Ovary (tissue), 9 donors: ENCODE measurements around the gene PIAS2. TPM values are rescaled to one million over a fixed set of nuclear protein-coding genes. Genes with fewer than 3 reads are reported as not detected.
"Not testable (repeated sequence)": the region's sequence is repeated elsewhere in the genome, so short reads cannot be mapped to it uniquely, and the experiment has no call there.

ENCODE experiments used
- DNase-seq, 5 donors: peaks; one replicate each; pipeline ENCODE4 v3.0.0-alpha.2; 2019 to 2020
- H3K27ac ChIP-seq, 2 donors: fragments of 200-600 bp; one replicate each; pipeline versions ENCODE4 v1.5.1 to v1.8.0; 2019 to 2022
- H3K27me3 ChIP-seq: fragments of 200-600 bp; one replicate; pipeline ENCODE4 v1.8.0; 2022
- H3K36me3 ChIP-seq: fragments of 200-600 bp; sonication (generic); one replicate; pipeline ENCODE4 v1.5.1; 2019
- H3K4me1 ChIP-seq: one replicate; pipeline ENCODE4 v1.8.1; 2013; ENCODE audit warnings: mild to moderate bottlenecking, moderate library complexity; ENCODE audit not compliant: insufficient read depth
- H3K4me3 ChIP-seq: fragments of 200-600 bp; sonication (generic); one replicate; pipeline ENCODE4 v1.5.1; 2017
- H3K9me3 ChIP-seq, 2 donors: fragments of 200-600 bp in 1 of 2; sonication (generic) in 1 of 2; one replicate each; pipeline versions ENCODE4 v1.5.1 to v1.8.1; 2013 to 2019; ENCODE audit warnings: mild to moderate bottlenecking in 1 of 2, moderate library complexity in 1 of 2
- CTCF ChIP-seq, 3 donors: fragments of 450-650 bp in 2 of 3; fragments of 200-600 bp in 1 of 3; IDR thresholded peaks; one replicate each; pipeline versions ENCODE4 v1.5.1 to v1.8.0; 2016 to 2022; ENCODE audit warnings: antibody characterized with exemption in 3 of 3, mild to moderate bottlenecking in 1 of 3
- EP300 ChIP-seq: sonication (generic); formaldehyde crosslinking; IDR thresholded peaks from one replicate; pipeline ENCODE4 v1.6.1; 2017; ENCODE audit warnings: antibody characterized with exemption
- POLR2A ChIP-seq: fragments of 450-650 bp; IDR thresholded peaks from one replicate; pipeline ENCODE4 v1.6.1; 2017; ENCODE audit warnings: antibody characterized with exemption, mild to moderate bottlenecking, moderate library complexity
- WGBS, 3 donors: extraction: QIAGEN DNeasy Blood & Tissue Kit in 1 of 3; methylation state at CpG; one replicate each; pipeline versions ENCODE4 v1.1.5 to v1.1.7; 2013 to 2017; 5-methylcytosine and 5-hydroxymethylcytosine counted together
- intact Hi-C, 4 donors: fragments of 100-400 bp; cut with DNase I; formaldehyde crosslinking; loops; one replicate each; pipeline versions ENCODE4 v1.11.0 to v1.15.1; 2022 to 2023
- polyA plus RNA-seq, 2 donors: library from polyadenylated mRNA; stranded (reverse); fragments of 200-250 nt in 1 of 2; fragments of 350-450 nt in 1 of 2; fragmentation: Illumina TruSeq in 1 of 2; extraction: RNeasy Lipid Tissue Mini Kit (QIAGEN cat#74804) in 1 of 2; gene quantifications; one replicate each; pipeline ENCODE4 v1.2.3, GENCODE V29; 2013 to 2014
- total RNA-seq, 7 donors: library from RNA; depleted of rRNA in 2 of 7; stranded (reverse); fragments of >200 nt in 2 of 7; fragmentation: NEBNext Ultra II Directional in 3 of 7; extraction: Animal tissue kit (Norgen Biotek cat#: 25700) in 3 of 7; gene quantifications; one replicate each; pipeline versions ENCODE4 v1.1.0 to v1.2.4, GENCODE V29; 2016 to 2023
- donor health status: DM: no; HTN: no; CAD: no; lungs with moderate emphysema.
- donor health status: DM: no; HTN: no; CAD: no.
- donor health status: Bipolar disorder and iron deficiency.
- donor health status: DM: yes; HTN: yes; CAD: no.
- donor health status: DM: no; HTN: no; CAD: no.
- donor health status: DM: yes; HTN: yes; CAD: no.

Gene PIAS2
- total and polyA plus RNA-seq, 9 donors = 5.1 to 41.3 (median 34.4) TPM

GRCh38 chr18:46832849-46833248 lies 84.5 kb downstream of the PIAS2 start:
- TF ChIP-seq POLR2A (no peak), CTCF (IDR thresholded peaks at IDR 0.05) (no peak)
- H3K36me3 ChIP-seq = no peaks in the 10 kb centered on the region
- H3K27me3 ChIP-seq = no peaks in the 10 kb centered on the region
- H3K4me1 ChIP-seq = no peaks in the 10 kb centered on the region
- intact Hi-C loops = no loop called here
- DNase-seq = no peak
- no peaks in the 10 kb centered on the region for H3K9me3 ChIP-seq
- WGBS, 3 donors = 94 to 96% (median 96%) methylated on average over 2 of the region's 2 CpGs
- H3K27ac ChIP-seq = no peak overlapping the region
- no peak overlapping the region for H3K4me3 ChIP-seq

GRCh38 chr18:46832422-46832821 lies 84.9 kb downstream of the PIAS2 start:
- DNase-seq, H3K9me3 ChIP-seq, H3K36me3 ChIP-seq, H3K27me3 ChIP-seq, H3K27ac ChIP-seq, H3K4me3 ChIP-seq, H3K4me1 ChIP-seq, intact Hi-C loops: not testable (repeated sequence)
- 94 to 97% (median 97%) methylated on average over 5 of the region's 5 CpGs for WGBS, 3 donors

DNA sequence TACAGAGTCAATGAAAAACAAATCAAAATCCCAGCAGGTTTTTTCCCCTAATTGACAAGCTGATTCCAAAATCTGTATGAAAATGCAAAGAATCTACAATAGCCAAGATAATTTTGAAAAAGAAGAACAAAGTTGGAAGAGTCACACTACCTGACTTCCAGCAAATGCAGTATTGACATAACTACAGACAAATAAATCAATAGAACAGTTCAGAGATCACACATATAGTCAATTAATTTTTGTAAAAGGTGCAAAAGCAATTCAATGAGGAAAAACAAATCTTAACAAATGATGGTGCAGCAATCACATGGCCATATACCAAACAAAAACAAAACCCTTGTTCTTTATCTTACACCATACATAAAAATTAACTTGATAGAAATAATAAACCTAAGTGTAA lies 85.9 kb downstream of the PIAS2 start:
- H3K36me3 ChIP-seq = no peaks in the 10 kb centered on the region
- intact Hi-C loops = no loop called here
- no peak overlapping the region for H3K4me3 ChIP-seq

GRCh38 chr18:46830633-46831032 lies 86.7 kb downstream of the PIAS2 start:
- Histone ChIP-seq H3K9me3 (no peaks in the 10 kb centered on the region), H3K27me3 (no peaks in the 10 kb centered on the region), H3K27ac (no peak overlapping the region), H3K4me1 (no peaks in the 10 kb centered on the region), H3K4me3 (no peak overlapping the region), H3K36me3 (no peaks in the 10 kb centered on the region)
- DNase-seq = no peak
- no peak for TF ChIP-seq EP300
- no peak for TF ChIP-seq POLR2A
- no peak for TF ChIP-seq CTCF (IDR thresholded peaks at IDR 0.05)
- intact Hi-C loops = no loop called here

More for the DNA sequence above, 85.9 kb downstream of the PIAS2 start:
- H3K27me3 ChIP-seq = no peaks in the 10 kb centered on the region
- TF ChIP-seq CTCF (IDR thresholded peaks at IDR 0.05) = no peak
- TF ChIP-seq POLR2A = no peak
- TF ChIP-seq EP300 = no peak
- no peaks in the 10 kb centered on the region for H3K4me1 ChIP-seq
- no peak overlapping the region for H3K27ac ChIP-seq
- H3K9me3 ChIP-seq = no peaks in the 10 kb centered on the region
- no peak for DNase-seq

DNA sequence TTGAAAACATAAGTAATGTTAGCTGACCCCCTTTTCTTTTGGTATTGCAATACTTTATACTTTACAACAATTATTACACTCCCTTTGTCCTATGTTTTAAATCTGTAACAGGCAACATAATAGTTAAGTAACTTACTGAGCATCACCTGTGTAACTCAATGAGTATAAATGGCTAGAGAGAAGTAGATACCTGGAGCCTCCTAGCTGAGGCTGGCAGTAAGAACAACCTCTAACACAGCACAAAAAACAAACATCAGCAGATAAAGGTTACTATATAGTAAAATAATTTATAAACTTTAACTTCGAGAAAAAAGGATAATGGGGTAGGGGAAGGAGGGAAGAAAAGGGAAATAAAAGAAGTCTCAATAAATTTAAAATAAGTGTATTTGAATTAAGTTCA lies 87.4 kb downstream of the PIAS2 start:
- DNase-seq = no peak
- Histone ChIP-seq H3K4me1 (no peaks in the 10 kb centered on the region), H3K27ac (no peak overlapping the region), H3K27me3 (no peaks in the 10 kb centered on the region), H3K36me3 (no peaks in the 10 kb centered on the region), H3K4me3 (no peak overlapping the region), H3K9me3 (no peaks in the 10 kb centered on the region)
- intact Hi-C loops = no loop called here
- 56 to 88% (median 66%) methylated on average over 1 of the region's 1 CpG for WGBS, 3 donors
- TF ChIP-seq CTCF (IDR thresholded peaks at IDR 0.05) = no peak
- TF ChIP-seq POLR2A = no peak
- no peak for TF ChIP-seq EP300
